GM23338 (cell line): ENCODE results near the gene GRIN3A.

Source experiments
- CREB1 ChIP-seq: fragments of 250-450 bp; sonication (Bioruptor Pico); IDR thresholded peaks from 2 replicates; pipeline ENCODE4 v1.5.0; 2020; ENCODE audit warnings: low read depth, mild to moderate bottlenecking, moderate library complexity
- CTCF ChIP-seq, 2 experiments: fragments of 200-600 bp in 1 of 2; sonication (generic) in 1 of 2; conservative IDR thresholded peaks; 2 replicates each; pipeline versions ENCODE4 v1.5.1 to v1.6.1; 2016 to 2017; ENCODE audit warnings: antibody characterized with exemption in 2 of 2, low read depth in 2 of 2, mild to moderate bottlenecking in 2 of 2, moderate library complexity in 1 of 2

- TF ChIP-seq CTCF (conservative IDR thresholded peaks at IDR 0.05; ENCODE audit: low read depth in 2 of 2) (peak; percentile 66 to 84), CREB1 (no peak)
These were observed 10.6 kb downstream of the GRIN3A start for GRCh38 chr9:101727612-101728524.
